Activated CD8-positive, alpha-beta memory T cell treated with anti-CD3 and anti-CD28 coated beads for 24 hours (primary cell): ENCODE data around the gene KLHL1.

Experiments used
- DNase-seq: peaks from one replicate; pipeline ENCODE4 v3.0.0-alpha.2; 2020

KLHL1 gene

DNA sequence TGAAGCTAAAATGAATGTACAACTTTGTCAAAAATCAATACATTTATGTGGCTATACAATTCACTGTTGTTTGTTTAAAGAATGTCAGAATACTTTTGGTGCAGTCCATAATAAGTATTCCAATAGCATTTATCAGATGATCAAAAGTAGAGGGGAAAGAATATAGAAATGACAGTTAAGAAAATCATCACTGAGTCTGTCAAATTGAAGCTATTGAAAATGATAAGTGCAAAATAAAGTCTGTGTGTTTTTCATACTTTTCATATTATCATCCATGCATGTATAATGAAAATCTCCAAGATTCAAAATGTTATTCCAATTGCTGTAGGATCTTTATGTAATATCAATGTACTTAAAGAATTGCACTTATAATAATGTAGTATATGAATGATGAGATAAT is 93.9 kb downstream of the KLHL1 start:
- no peak for DNase-seq

GRCh38 chr13:69999875-70000274 is 108.4 kb downstream of the KLHL1 start:
- DNase-seq, result no peak

DNA sequence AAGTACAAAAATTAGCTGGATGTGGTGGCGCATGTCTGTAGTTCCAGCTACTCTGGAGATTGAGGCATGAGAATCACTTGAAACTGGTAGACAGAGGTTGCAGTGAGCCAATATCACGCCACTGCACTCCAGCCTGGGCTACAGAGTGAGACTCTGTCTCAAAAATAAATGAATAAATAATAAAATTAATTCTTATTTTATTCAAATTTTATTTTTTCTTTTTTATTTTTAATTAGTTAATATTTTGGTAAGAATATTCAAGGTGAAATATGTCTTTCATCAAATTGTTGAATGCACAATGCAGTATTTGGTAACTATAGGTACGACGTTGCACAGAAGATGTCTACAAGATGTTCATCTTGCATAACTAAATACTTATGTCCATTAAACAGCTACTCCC is 111.2 kb downstream of the KLHL1 start:
- DNase-seq, result no peak

DNA sequence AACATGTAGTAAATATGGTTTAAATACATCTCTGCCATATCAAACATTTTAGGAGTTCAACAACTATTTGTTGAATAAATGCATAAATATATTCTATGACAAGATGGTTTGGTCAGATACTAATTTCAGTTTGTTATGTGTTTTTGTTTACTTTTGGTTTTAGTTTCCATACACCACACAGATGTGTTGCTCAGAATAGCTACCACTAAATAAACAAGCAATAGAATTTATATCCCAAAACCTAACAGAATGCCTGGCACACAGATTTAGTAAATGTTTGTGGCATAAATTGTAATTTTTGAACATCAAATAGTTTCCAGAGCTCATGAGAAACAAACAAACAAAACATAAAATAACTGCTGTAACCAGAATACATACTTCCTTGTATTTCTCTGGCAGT is 127.5 kb downstream of the KLHL1 start:
- DNase-seq, result no peak

GRCh38 chr13:69975496-69975895 is 132.8 kb downstream of the KLHL1 start:
- no peak for DNase-seq

DNA sequence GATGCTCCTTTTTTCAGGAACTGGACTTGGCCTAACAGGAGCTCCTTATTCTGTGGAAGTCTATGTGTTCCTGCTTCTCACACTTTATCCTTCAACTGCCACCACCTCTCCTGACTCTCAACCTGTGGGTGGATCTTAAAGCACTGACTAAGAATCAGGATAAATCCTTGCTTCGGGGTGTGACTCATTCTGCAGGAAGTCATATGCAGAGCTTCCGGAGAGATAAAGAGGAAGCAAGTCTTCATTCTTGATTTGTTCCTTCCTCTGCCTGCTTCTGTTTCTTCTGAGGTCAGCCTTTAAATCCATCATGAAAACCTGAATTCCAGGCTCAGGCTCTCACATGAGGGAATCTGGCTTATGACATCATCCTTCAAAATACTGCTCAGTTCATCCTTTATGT is 137.7 kb downstream of the KLHL1 start:
- DNase-seq, result no peak

DNA sequence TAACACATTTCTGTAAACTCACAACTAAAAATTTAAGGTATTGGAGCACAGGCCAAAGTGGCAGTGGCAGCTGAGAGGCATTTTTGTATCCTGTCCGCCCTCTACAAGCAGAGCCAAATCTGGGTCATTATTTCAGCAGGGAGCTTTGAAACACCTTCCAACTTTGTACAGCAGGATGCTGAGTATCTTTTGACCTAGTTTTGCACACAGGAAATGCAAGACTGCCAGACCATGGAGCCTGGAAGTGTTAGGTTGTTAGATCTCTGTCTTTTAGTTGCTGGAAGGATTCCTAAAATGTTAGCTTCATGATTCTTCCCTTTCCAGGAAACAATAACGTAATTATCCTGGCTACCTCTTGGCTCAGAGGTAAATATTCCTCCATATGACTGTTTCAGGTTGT is 149.2 kb downstream of the KLHL1 start:
- no peak for DNase-seq

DNA sequence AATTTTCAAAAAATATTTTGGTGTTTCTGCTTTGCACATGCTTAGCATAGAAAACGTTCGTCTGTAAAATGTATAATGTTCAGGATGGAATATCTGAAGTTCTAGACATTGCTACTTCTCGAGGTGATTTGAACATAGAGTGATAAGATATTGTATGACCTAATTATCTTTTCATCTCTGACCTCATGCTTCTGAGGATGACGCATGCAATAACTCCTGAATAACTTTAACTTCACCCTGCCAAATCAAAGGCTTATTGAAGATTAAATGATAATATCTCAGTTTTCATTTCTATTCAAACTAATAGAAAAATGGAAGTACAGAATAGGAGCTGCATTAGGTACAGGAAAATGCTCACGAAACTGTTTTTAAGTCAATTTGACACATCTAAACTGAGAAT is 151.4 kb downstream of the KLHL1 start:
- no peak for DNase-seq

DNA sequence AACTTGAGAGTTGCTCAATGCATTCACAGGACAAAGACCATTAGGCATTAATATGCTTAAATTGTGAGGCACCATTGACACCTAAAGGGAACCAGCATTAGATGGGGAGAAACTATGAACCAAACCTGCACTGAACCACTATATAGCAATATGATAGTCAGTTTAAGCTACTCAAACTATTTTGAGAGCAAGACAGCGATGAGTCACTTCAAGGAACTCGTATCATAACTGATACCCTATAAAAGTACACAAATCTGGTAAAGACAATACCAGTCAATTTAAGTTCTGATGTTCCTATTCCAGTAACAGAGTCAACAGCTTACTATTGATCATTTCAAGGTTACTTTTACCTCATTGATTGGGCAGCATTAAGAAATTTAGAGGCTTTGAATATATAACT is 151.9 kb downstream of the KLHL1 start:
- DNase-seq, result no peak

DNA sequence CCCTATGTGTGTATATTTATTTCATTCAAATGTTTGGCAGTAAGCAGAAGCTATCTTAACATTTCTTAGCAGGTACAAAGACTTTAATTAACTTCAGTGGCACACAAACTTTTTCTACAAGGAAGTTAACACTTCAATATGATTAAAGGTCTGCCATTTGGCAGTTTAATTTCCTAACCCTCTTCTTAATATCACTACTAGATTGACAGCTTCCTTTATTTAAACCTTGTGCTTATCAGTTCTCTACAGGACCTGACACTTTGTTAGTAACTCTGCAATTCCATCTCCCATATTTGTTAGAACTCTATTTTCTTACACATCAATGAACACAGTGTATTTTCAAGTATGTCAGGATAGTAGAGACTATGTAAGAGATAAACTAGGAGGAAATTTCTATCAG is 153.0 kb downstream of the KLHL1 start:
- DNase-seq, result no peak

DNA sequence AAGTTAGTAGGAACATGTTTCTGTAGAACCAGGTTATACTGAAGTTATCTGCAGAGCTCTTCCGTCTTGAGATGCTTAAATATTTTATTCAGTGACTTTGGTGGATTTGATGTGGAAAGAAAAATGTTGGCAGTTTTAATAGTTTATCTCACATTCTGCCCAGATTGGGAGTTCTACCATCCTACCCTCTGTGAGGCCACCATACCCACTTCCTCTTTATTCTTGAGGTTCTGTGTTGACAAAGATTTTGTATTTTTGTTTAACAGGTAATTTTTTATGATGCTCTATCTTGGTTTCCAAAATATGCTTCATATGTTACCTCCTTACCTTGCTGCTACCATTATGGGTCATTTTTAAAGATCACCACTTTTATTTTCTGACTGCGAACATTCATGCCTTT is 156.8 kb downstream of the KLHL1 start:
- DNase-seq, result no peak

- no peak for DNase-seq
Measured at GRCh38 chr13:69950160-69950559, 158.1 kb downstream of the KLHL1 start.

- DNase-seq, result no peak
Measured at GRCh38 chr13:69948016-69948415, 160.2 kb downstream of the KLHL1 start.

GRCh38 chr13:69947582-69947981 is 160.7 kb downstream of the KLHL1 start:
- no peak for DNase-seq

DNA sequence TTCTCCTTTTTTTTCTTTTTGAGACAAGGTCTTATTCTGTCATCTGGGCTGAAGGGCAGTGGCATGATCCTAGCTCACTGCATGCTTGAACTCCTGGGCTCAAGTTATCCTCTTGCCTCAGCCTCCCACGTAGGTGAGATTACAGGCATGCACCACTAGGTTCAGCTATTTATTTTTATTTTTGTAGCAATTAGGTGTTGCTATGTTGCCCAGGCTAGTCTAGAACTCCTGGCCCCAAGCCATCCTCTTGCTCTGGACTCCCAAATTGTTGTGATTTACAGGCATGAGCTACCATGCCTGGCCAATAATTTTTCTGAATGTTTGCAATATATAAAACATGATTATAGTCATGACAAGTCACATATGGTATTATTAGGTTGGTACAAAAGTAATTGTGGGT is 161.7 kb downstream of the KLHL1 start:
- DNase-seq, result no peak

DNA sequence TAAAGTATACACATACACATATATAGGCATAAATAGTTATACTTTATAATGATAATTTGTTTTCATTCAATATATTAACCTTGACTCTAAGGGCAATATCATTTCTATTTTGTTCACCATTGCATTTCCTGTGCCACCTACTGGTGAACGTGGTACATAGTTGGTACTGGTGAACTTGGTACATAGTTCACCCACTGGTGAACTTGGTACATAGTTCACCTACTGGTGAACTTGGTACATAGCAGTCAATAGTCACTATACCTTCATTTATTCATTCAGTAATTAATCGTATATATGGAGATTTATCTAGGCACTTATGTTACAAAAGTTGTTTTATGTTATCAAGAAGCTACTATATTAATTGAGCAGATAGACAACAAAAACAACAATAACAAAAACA is 173.2 kb downstream of the KLHL1 start:
- DNase-seq, result no peak

GRCh38 chr13:69928262-69928661 is 180.0 kb downstream of the KLHL1 start:
- no peak for DNase-seq

GRCh38 chr13:69921156-69921555 is 187.1 kb downstream of the KLHL1 start:
- no peak for DNase-seq

DNA sequence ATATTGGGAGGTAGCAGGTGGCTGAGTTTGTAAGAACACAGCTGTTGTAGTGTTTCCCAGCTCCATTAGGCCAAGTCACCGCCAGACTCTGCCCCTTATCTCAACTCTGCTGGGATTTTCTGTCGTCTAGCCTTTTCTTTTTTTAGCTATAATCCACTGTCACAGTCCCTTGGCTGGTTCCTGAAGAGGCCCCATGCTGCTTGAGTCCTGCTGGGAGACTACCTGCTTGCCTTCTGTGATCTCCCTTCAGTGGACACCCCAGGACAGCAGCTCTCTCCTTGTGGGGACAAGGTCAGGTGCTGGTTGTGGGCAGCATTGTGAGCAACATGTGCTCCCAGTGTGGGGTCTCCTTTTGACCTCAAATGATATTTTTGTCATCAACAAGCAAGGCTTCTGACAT is 195.6 kb downstream of the KLHL1 start:
- DNase-seq, result no peak

- DNase-seq, result no peak
Measured at GRCh38 chr13:69910800-69911199, 197.5 kb downstream of the KLHL1 start.

DNA sequence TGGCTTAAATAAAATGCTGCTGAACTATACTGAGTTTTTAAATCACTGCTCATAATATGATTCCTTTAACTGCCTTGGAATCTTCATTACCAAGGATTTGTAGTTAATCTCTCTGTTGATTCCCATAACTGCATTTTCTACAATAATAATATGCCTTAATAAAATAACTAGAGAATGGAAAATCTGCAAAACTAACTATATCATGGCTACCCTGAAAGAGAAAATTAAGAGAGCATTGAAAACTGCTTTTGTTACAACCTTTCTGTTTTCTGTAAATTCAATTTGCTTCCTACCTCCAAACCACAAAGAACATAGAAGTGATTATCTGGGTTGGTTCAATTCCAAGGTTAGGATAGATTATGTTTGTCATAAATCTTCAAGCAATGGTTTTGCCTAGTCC is 203.5 kb downstream of the KLHL1 start:
- no peak for DNase-seq

DNA sequence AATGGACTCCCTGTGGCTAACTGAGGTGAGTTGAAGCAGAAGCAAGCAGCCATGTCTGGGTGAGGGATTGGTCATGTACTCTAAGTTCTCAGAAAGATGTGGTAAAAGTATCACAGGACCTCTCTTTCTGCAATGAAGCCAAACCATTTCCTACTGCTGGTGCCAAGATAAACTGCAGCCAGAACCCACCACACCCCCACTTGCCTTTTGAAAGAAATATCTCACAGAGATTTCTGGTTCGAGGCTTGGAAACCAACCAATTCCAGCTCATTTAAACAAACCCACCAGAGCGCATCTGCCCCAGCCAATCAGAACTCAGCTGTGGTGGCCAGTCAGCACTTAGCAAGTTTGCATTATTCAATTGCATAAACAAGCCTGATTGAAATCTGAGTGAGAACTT is 205.2 kb downstream of the KLHL1 start:
- no peak for DNase-seq

- no peak for DNase-seq
Measured at GRCh38 chr13:69882451-69882850, 225.8 kb downstream of the KLHL1 start.

DNA sequence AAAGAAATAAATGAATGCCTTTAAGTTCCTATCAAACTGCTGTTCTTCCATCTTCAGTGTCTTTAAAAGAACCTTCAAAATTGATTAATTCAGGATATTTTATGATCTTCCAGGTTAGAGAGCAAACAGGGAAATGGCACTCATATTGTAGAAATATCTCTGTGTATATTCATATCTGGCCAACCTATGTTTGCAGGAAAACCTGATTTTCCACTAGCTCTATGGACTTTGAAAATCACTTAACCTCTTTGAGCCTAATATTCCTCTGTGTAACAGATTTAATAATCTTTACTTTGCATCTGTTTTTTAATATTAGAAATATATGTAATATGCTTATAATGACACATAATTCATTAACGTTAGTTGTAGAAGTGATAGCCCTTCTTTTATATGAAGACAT is 228.3 kb downstream of the KLHL1 start:
- DNase-seq, result no peak

DNA sequence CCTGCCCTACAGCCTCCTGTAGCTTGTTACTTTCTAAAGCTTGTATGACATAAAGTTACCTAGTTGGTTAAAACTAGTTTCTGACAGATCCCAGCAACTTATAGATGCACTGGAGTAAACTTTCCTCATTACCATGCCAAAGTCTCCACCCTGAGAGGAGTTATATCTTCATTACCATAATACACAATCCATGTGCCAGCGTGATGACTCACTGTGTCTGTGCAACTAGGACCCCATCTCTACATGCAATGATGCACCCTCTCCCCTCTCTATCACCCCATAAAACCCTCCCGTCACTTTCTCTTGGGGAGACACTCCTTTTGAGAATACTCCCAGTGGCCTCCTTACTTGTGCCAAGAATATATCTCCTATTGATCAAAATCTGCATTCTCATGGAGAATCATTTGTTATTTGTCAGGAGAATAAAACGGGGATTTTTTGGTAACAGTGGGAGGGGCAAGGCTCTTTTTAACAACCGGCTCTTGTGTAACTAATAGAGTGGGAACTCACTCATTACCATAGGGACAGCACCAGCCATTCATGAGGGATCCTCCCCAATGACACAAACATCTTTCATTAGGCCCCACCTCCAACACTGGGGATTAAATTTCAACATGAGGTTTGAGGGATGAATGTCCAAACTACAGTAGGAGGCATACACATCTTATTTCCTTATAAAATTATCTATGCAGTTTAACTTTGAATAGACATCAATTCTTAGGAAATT is 235.8 kb downstream of the KLHL1 start:
- no peak for DNase-seq

DNA sequence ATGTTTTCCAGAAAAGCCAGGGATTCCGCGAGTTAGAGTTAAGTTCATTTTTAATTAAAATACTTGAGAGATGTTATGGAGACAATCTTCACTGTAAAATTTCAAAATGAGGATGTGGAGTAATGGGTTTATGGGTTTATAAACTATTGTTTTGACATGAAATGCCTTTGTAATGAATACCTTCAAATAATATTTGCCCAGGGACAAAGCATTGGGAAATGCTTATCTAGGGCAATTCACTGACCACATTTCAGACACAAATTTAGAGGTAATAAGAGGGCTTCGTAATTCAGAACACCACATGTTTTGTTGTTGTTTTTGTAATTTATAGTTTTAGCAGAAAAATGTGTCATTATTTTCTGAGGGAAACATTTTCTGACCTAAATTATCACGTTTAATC is 241.7 kb downstream of the KLHL1 start:
- DNase-seq, result no peak
